ENCODE results near the gene TAF3. TPM values are rescaled to one million over a fixed set of nuclear protein-coding genes. Genes with fewer than 3 reads are reported as not detected.

Gene TAF3
- total RNA-seq, 1 donor from 2014 or later, result 11.8 TPM

DNA sequence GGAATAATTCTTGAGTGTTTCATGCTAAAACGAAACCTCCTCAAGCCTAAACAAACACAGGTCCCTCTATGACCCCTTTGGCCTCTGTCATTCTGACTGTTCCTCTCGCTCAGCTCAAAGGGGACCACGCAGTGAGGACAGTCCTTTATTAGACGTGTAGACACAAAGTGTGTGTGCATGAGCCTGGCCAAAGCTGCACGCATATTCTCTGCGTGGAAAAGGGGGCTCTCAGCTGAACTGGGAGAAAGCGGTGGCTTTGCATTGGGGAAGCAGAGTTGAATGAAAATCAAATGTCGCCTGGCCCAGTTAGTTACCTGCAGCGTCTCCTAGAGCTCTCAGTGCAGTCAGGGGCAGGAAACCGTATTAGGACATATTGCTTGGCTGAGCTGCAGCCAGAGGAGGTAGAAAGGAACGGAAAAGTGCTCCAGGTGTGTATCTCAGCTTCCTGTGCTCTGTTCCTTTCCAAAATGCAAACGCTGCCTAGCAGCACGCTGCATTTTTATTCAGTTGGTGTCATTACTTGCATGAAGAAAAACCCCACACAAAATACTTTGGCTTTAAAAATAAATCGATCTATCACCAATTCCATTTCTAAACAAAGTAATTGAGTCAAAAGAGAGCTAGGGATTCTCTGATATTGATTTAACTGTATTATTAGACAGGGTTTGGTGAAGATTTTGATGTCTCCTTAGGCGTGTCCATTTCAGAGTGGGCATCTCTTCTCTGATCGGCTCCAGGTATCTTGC is 241.1 kb downstream of the TAF3 start:
- Mint-ChIP-seq H3K4me3 (peak overlapping the region; percentile 34), H3K27me3 (ENCODE audit: low read depth) (peaks cover 99% of the 10 kb centered on the region), H3K4me1 (peaks cover 13% of the 10 kb centered on the region), H3K36me3 (ENCODE audit: low read depth) (no peaks in the 10 kb centered on the region), H3K27ac (ENCODE audit: unreplicated experiment) (no peak overlapping the region), H3K9me3 (no peaks in the 10 kb centered on the region)
- DNase-seq (ENCODE audit: low read depth, low spot score), result no peak
- TF ChIP-seq, protein P1, sequence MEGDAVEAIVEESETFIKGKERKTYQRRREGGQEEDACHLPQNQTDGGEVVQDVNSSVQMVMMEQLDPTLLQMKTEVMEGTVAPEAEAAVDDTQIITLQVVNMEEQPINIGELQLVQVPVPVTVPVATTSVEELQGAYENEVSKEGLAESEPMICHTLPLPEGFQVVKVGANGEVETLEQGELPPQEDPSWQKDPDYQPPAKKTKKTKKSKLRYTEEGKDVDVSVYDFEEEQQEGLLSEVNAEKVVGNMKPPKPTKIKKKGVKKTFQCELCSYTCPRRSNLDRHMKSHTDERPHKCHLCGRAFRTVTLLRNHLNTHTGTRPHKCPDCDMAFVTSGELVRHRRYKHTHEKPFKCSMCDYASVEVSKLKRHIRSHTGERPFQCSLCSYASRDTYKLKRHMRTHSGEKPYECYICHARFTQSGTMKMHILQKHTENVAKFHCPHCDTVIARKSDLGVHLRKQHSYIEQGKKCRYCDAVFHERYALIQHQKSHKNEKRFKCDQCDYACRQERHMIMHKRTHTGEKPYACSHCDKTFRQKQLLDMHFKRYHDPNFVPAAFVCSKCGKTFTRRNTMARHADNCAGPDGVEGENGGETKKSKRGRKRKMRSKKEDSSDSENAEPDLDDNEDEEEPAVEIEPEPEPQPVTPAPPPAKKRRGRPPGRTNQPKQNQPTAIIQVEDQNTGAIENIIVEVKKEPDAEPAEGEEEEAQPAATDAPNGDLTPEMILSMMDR (conservative IDR thresholded peaks at IDR 0.05), result no peak

DNA sequence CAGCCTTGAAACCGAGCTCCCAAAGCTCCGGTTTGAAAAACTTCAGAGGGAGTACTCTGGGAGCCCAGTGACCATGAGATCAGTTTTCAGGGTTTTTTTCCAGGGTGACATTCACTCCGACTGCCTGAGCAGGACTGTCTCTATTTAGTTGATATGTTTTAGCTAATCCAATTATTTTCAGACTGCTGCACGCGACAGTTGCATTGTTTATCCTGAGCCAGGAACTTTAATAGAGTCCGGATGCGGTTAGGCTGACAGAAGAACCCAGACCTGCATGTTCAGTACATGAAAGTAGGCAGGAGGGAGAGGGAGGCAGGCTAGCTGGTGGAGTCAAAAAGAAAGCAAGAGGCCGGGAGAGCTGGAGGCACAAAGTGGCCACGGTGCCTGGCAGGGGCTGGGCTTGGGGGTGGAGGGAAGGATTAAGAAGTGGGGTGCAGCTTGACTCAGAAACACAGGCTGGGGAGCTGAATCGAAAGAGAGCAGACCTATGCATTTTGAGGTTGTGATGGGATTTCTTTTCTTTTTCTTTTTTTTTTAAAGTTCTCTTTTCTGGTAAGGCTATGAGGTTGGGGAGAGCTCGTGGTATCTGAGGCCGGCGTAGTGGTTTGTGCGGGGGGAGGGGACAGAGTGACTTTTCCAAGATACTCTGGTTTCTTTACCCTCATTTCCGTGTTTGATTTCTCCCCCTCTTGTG is 241.9 kb downstream of the TAF3 start:
- TF ChIP-seq, protein P1 (conservative IDR thresholded peaks at IDR 0.05), result no peak
- H3K27ac Mint-ChIP-seq (ENCODE audit: unreplicated experiment), result no peak overlapping the region
- peaks cover 99% of the 10 kb centered on the region for H3K27me3 Mint-ChIP-seq (ENCODE audit: low read depth)
- no peak for DNase-seq (ENCODE audit: low read depth, low spot score)
- H3K9me3 Mint-ChIP-seq, result no peaks in the 10 kb centered on the region
- no peak overlapping the region for H3K4me3 Mint-ChIP-seq
- H3K4me1 Mint-ChIP-seq, result peaks cover 9% of the 10 kb centered on the region
- H3K36me3 Mint-ChIP-seq (ENCODE audit: low read depth), result no peaks in the 10 kb centered on the region

DNA sequence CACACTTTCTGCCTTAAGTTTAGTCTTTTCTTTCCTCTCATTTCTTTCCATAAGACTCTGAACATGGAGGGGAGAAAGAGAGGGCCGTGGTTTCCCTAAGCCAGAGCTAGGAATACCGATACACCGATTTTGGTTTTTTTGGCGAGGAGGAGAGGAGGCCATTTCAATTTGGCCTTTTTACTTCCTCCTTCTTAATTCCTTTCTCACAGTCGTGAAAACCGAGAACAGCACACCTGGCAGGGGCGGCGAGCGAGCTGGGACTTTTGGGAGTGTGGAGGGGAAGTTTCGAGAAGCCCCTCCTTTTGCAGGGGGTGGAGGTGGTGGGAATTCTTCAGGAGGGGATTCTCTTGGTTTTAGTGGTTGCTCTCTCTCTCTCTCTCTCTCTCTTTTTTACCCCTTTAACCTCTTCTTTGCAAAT is 242.4 kb downstream of the TAF3 start:
- H3K27me3 Mint-ChIP-seq (ENCODE audit: low read depth), result peaks cover 98% of the 10 kb centered on the region
- H3K27ac Mint-ChIP-seq (ENCODE audit: unreplicated experiment), result no peak overlapping the region
- peaks cover 9% of the 10 kb centered on the region for H3K4me1 Mint-ChIP-seq
- no peaks in the 10 kb centered on the region for H3K9me3 Mint-ChIP-seq
- no peak for DNase-seq (ENCODE audit: low read depth, low spot score)
- H3K4me3 Mint-ChIP-seq, result no peak overlapping the region
- TF ChIP-seq, protein P1 (conservative IDR thresholded peaks at IDR 0.05), result no peak
- H3K36me3 Mint-ChIP-seq (ENCODE audit: low read depth), result no peaks in the 10 kb centered on the region

DNA sequence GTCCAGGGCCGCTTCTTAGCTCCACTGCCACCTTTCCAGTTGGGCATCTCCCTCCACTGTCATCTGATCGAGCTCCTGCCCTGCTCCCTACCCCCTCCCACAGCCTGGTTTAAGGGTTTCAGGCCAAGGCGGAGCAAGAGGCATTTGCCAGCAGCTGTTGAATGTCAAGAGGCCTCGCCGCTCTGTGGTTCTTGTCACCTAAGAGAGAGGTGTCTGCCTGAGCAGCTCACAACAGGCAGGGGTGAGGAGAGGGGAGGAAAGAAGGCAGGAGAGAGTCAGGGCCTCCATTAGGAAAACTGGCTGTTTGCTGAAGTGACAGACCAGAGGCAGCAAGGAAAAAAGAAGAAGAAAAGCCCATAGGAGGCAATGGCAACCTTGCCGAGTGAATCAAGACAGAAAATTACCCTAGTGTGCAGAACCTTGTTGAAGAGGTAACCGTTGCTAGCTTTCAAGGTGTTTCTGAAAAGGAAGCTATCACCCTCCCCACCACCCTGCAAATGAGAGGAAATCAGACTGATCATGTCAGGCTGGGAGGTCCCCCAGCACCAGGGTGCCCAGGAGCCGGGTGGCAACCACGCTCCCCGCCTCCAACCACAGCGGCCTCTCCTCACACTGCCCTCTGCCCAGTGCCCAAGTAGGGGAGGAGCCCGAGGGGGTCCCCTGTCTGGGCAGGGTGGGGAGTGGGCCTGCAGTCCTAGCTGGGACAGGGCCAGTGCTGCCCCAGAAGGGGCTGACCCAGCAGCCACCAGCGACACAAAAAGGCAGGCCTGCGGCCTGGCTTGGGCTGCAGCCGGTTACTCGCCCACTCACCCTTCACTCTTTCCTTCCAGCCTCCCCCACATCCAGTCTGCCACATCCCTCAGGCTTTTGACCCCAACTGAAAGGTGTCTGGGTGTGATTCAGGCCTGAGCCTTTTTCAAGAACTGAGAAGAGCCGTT is 243.2 kb downstream of the TAF3 start:
- TF ChIP-seq, protein P1 (conservative IDR thresholded peaks at IDR 0.05), result no peak

More for the DNA sequence above, 243.2 kb downstream of the TAF3 start:
- H3K4me3 Mint-ChIP-seq, result no peak overlapping the region
- H3K4me1 Mint-ChIP-seq, result peaks cover 9% of the 10 kb centered on the region
- DNase-seq (ENCODE audit: low read depth, low spot score), result no peak
- H3K27ac Mint-ChIP-seq (ENCODE audit: unreplicated experiment), result no peak overlapping the region
- peaks cover 98% of the 10 kb centered on the region for H3K27me3 Mint-ChIP-seq (ENCODE audit: low read depth)
- no peaks in the 10 kb centered on the region for H3K36me3 Mint-ChIP-seq (ENCODE audit: low read depth)
- no peaks in the 10 kb centered on the region for H3K9me3 Mint-ChIP-seq
